GM12878 (cell line): ENCODE measurements around the gene POLD4. TPM values are rescaled to one million over a fixed set of nuclear protein-coding genes. Genes with fewer than 3 reads are reported as not detected.

Experiments used
- BCL11A ChIP-seq: IDR thresholded peaks from 2 replicates; pipeline ENCODE4 v1.6.1; 2011; ENCODE audit warnings: low read depth, low read length
- E2F8 ChIP-seq: fragments of 450-650 bp; IDR thresholded peaks from 2 replicates; pipeline ENCODE4 v1.6.1; 2018; ENCODE audit warnings: mild to moderate bottlenecking, low read depth, moderate library complexity; ENCODE audit not compliant: partially characterized antibody
- MXI1 ChIP-seq: fragments of 150-350 bp; IDR thresholded peaks from 2 replicates; pipeline ENCODE4 v1.6.1; 2011; ENCODE audit warnings: low read depth, mild to moderate bottlenecking, inconsistent platforms, low read length, improper control_type of control experiment
- NBN ChIP-seq: fragments of 450-650 bp; IDR thresholded peaks from 2 replicates; pipeline ENCODE4 v1.6.1; 2016
- NFYA ChIP-seq: IDR thresholded peaks from 2 replicates; pipeline ENCODE4 v1.6.1; 2011; ENCODE audit warnings: low read depth, mild to moderate bottlenecking, low read length, improper control_type of control experiment, borderline replicate concordance
- PBX3 ChIP-seq: IDR thresholded peaks from 2 replicates; pipeline ENCODE4 v1.6.1; 2011; ENCODE audit warnings: mild to moderate bottlenecking, low read depth, low read length, moderate library complexity; ENCODE audit not compliant: insufficient replicate concordance
- TARDBP ChIP-seq: IDR thresholded peaks from 2 replicates; pipeline ENCODE4 v1.6.1; 2016; ENCODE audit warnings: borderline replicate concordance
- polyA plus RNA-seq, 11 experiments: library from polyadenylated mRNA; depleted of rRNA in 4 of 11; unstranded in 6 of 11; stranded (reverse) in 5 of 11; fragments of >200 nt; fragmentation: Nextera tagmentation in 4 of 11; fragmentation: Illumina TruSeq in 1 of 11; extraction: Ambion mirVana in 4 of 11; extraction: Trizol in 1 of 11; gene quantifications; 1 replicate in 1 of 11; 2 replicates in 10 of 11; pipeline versions ENCODE4 v1.2.1 to v1.2.3, GENCODE V29; 2011 to 2016; ENCODE audit warnings: inconsistent platforms in 2 of 11, missing spikeins in 2 of 11, low read depth in 1 of 11
- total RNA-seq, 4 experiments: library from RNA; depleted of rRNA in 3 of 4; stranded (reverse); fragments of >200 nt in 3 of 4; fragmentation: Illumina TruSeq in 1 of 4; extraction: Trizol in 1 of 4; gene quantifications; 2 replicates each; pipeline versions ENCODE4 v1.2.1 to v1.2.3, GENCODE V29; 2013 to 2021
- TF ChIP-seq, protein P1 (sequence below): IDR thresholded peaks from 2 replicates; pipeline ENCODE4 v1.6.1; 2011; ENCODE audit warnings: borderline replicate concordance, low read depth, mild to moderate bottlenecking, moderate library complexity, low read length; ENCODE audit not compliant: insufficient read depth, poor library complexity, severe bottlenecking
- TF ChIP-seq, protein P2 (sequence below): IDR thresholded peaks from 2 replicates; pipeline ENCODE4 v1.6.1; 2012; ENCODE audit warnings: mild to moderate bottlenecking, low read depth, low read length

POLD4 gene
- total and polyA plus RNA-seq, 10 of the 15 experiments (the other 5 are each of a cell fraction or from before 2014, with no cell fraction given), result 8.1 to 176 (median 88.1) TPM

- TF ChIP-seq E2F8 (no peak), PBX3 (no peak), MXI1 (no peak), NBN (no peak), NFYA (no peak), BCL11A (no peak), TARDBP (no peak)
- TF ChIP-seq, protein P1, sequence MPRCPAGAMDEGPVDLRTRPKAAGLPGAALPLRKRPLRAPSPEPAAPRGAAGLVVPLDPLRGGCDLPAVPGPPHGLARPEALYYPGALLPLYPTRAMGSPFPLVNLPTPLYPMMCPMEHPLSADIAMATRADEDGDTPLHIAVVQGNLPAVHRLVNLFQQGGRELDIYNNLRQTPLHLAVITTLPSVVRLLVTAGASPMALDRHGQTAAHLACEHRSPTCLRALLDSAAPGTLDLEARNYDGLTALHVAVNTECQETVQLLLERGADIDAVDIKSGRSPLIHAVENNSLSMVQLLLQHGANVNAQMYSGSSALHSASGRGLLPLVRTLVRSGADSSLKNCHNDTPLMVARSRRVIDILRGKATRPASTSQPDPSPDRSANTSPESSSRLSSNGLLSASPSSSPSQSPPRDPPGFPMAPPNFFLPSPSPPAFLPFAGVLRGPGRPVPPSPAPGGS, result no peak
- TF ChIP-seq, protein P2, sequence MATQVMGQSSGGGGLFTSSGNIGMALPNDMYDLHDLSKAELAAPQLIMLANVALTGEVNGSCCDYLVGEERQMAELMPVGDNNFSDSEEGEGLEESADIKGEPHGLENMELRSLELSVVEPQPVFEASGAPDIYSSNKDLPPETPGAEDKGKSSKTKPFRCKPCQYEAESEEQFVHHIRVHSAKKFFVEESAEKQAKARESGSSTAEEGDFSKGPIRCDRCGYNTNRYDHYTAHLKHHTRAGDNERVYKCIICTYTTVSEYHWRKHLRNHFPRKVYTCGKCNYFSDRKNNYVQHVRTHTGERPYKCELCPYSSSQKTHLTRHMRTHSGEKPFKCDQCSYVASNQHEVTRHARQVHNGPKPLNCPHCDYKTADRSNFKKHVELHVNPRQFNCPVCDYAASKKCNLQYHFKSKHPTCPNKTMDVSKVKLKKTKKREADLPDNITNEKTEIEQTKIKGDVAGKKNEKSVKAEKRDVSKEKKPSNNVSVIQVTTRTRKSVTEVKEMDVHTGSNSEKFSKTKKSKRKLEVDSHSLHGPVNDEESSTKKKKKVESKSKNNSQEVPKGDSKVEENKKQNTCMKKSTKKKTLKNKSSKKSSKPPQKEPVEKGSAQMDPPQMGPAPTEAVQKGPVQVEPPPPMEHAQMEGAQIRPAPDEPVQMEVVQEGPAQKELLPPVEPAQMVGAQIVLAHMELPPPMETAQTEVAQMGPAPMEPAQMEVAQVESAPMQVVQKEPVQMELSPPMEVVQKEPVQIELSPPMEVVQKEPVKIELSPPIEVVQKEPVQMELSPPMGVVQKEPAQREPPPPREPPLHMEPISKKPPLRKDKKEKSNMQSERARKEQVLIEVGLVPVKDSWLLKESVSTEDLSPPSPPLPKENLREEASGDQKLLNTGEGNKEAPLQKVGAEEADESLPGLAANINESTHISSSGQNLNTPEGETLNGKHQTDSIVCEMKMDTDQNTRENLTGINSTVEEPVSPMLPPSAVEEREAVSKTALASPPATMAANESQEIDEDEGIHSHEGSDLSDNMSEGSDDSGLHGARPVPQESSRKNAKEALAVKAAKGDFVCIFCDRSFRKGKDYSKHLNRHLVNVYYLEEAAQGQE, result no peak
Observed at GRCh38 chr11:67369275-67369674, 15.9 kb upstream of the POLD4 start (continued).
